Esophagus squamous epithelium (tissue), 4 donors: ENCODE results near the gene CELA2B.

Experiments
- CTCF ChIP-seq, 6 experiments: fragments of 450-650 bp in 4 of 6; fragments of 200-600 bp in 2 of 6; sonication (generic) in 2 of 6; IDR thresholded peaks; one replicate each; pipeline ENCODE4 v1.5.1; 2016 to 2019; ENCODE audit warnings: antibody characterized with exemption in 6 of 6, mild to moderate bottlenecking in 4 of 6, moderate library complexity in 4 of 6
- POLR2A ChIP-seq, 4 donors: fragments of 450-650 bp; IDR thresholded peaks; one replicate each; pipeline ENCODE4 v1.6.1; 2017; ENCODE audit warnings: antibody characterized with exemption in 4 of 4, mild to moderate bottlenecking in 4 of 4, moderate library complexity in 3 of 4

- no peak for TF ChIP-seq CTCF (IDR thresholded peaks at IDR 0.05)
- no peak for TF ChIP-seq POLR2A (IDR thresholded peaks at IDR 0.05)
These were observed 33.7 kb downstream of the CELA2B start for GRCh38 chr1:15509586-15509985.
